K562 (cell line): Measurements from ENCODE around the gene QKI. TPM values are rescaled to one million over a fixed set of nuclear protein-coding genes. Genes with fewer than 3 reads are reported as not detected.

Experiments
- ATAC-seq: fragments of 200-7000 bp; cut with Tn5 transposase; 3 replicates; pipeline ENCODE4 v1.9.1; 2020; ENCODE audit warnings: moderate library complexity
- BruUV-seq: library from RNA; stranded (reverse); fragments of 400-500 nt; replicated peaks from 2 replicates; lab custom pipeline; 2021; lab: Mats Ljungman, UMichigan
- CTCF ChIA-PET: fragments of 300-600 bp; formaldehyde crosslinking; extraction: SDS; loops from one replicate; lab custom pipeline; 2021; ENCODE audit warnings: low intra/inter-chr PET ratio; lab: Yijun Ruan, JAX
- POLR2A ChIA-PET: fragments of 300-600, 350-650 bp; sonication (Branson Sonifier 250); formaldehyde crosslinking; extraction: SDS; loops from one replicate; lab custom pipeline; 2021; ENCODE audit warnings: antibody characterized with exemption, inconsistent platforms; lab: Yijun Ruan, JAX
- DNase-seq, 4 experiments: peaks; one replicate each; pipeline versions ENCODE4 v3.0.0 to v3.0.0-alpha.2; 2011 to 2018; ENCODE audit warnings: low spot score in 3 of 4, mixed read lengths in 3 of 4; ENCODE audit errors: extremely low read depth in 1 of 4
- FAIRE-seq: peaks from 2 replicates; lab custom pipeline; 2011; peaks lifted over from hg19 to GRCh38; lab: Jason Lieb, UNC
- H2AFZ ChIP-seq: 2 replicates; pipeline ENCODE4 v1.6.0; 2011; ENCODE audit warnings: low read depth, low read length, control low read depth, inconsistent platforms
- H3K27ac ChIP-seq: fragments of 200-600 bp; 3 replicates; pipeline ENCODE4 v1.8.0; 2011; ENCODE audit warnings: low read depth, mild to moderate bottlenecking, control low read depth, inconsistent platforms, low read length, moderate library complexity, mixed read lengths; ENCODE audit errors: extremely low read depth
- H3K27me3 ChIP-seq, 2 experiments: fragments of 300-600 bp in 1 of 2; 2 replicates in 1 of 2; 3 replicates in 1 of 2; pipeline versions ENCODE4 v1.6.0 to v1.8.0; 2011; ENCODE audit warnings: inconsistent platforms in 2 of 2, low read length in 2 of 2, mild to moderate bottlenecking in 1 of 2, mixed read lengths in 1 of 2, moderate library complexity in 1 of 2; ENCODE audit not compliant: control insufficient read depth in 2 of 2, insufficient read depth in 2 of 2
- H3K36me3 ChIP-seq: fragments of 300-600 bp; 3 replicates; pipeline ENCODE4 v1.8.0; 2011; ENCODE audit warnings: mild to moderate bottlenecking, low read length, inconsistent platforms; ENCODE audit not compliant: control insufficient read depth, insufficient read depth
- H3K4me1 ChIP-seq, 2 experiments: fragments of 200-600 bp in 1 of 2; replicated peaks in 1 of 2; 2 replicates in 1 of 2; 3 replicates in 1 of 2; pipeline versions ENCODE4 v1.5.1 to v1.8.0; 2011; ENCODE audit warnings: inconsistent platforms in 2 of 2, low read length in 2 of 2, mild to moderate bottlenecking in 1 of 2, mixed read lengths in 1 of 2, moderate library complexity in 1 of 2; ENCODE audit not compliant: control insufficient read depth in 2 of 2, insufficient read depth in 2 of 2
- H3K4me2 ChIP-seq: 2 replicates; pipeline ENCODE4 v1.6.1; 2011; ENCODE audit warnings: low read length, control low read depth, inconsistent platforms, mixed read lengths; ENCODE audit not compliant: insufficient read depth
- H3K4me3 ChIP-seq: fragments of 200-600 bp; sonication (generic), shearing (Covaris generic); 2 replicates; pipeline ENCODE4 v1.5.1; 2016; ENCODE audit warnings: control low read depth, inconsistent platforms
- H3K79me2 ChIP-seq: fragments of 200-600 bp; 3 replicates; pipeline ENCODE4 v1.8.0; 2011; ENCODE audit warnings: low read length, inconsistent platforms; ENCODE audit not compliant: control insufficient read depth, insufficient read depth
- H3K9ac ChIP-seq, 2 experiments: 2 replicates each; pipeline versions ENCODE4 v1.6.0 to v1.6.1; 2011; ENCODE audit warnings: low read depth in 2 of 2, low read length in 2 of 2, control low read depth in 1 of 2, inconsistent platforms in 1 of 2, mild to moderate bottlenecking in 1 of 2, mixed read lengths in 1 of 2; ENCODE audit not compliant: insufficient read depth in 1 of 2
- H3K9me1 ChIP-seq: one replicate; pipeline ENCODE4 v1.6.0; 2011; ENCODE audit warnings: inconsistent platforms, mild to moderate bottlenecking, low read length, moderate library complexity; ENCODE audit not compliant: control insufficient read depth, insufficient read depth
- H3K9me3 ChIP-seq: replicated peaks from 2 replicates; pipeline ENCODE4 v1.5.1; 2011; ENCODE audit warnings: low read depth, low read length, inconsistent platforms; ENCODE audit not compliant: control insufficient read depth, insufficient read depth
- H4K20me1 ChIP-seq: replicated peaks from 2 replicates; pipeline ENCODE4 v1.6.1; 2011; ENCODE audit warnings: low read length, inconsistent platforms, mixed read lengths; ENCODE audit not compliant: control insufficient read depth, insufficient read depth
- ATF3 ChIP-seq, 2 experiments: fragments of 450-650 bp in 1 of 2; sonication (generic) in 1 of 2; formaldehyde crosslinking in 1 of 2; IDR thresholded peaks in 1 of 2; conservative IDR thresholded peaks in 1 of 2; 2 replicates each; pipeline versions ENCODE4 v1.6.1 to v1.8.1; 2016 to 2023; ENCODE audit warnings: mild to moderate bottlenecking in 2 of 2, moderate library complexity in 2 of 2, inconsistent platforms in 1 of 2, missing genetic modification reagents in 1 of 2
- ATF4 ChIP-seq: fragments of 450-650 bp; formaldehyde crosslinking; IDR thresholded peaks from 2 replicates; pipeline ENCODE4 v1.4.0; 2022; ENCODE audit warnings: mild to moderate bottlenecking, moderate library complexity
- CEBPB ChIP-seq: fragments of 450-650 bp; IDR thresholded peaks from 2 replicates; pipeline ENCODE4 v1.6.1; 2016; ENCODE audit warnings: missing genetic modification characterization, missing compliant biosample characterization
- CEBPG ChIP-seq, 3 experiments: fragments of 200-800 bp in 1 of 3; sonication (Bioruptor generic) in 1 of 3; sonication (generic) in 1 of 3; formaldehyde crosslinking in 1 of 3; IDR thresholded peaks in 2 of 3; conservative IDR thresholded peaks in 1 of 3; 2 replicates each; pipeline versions ENCODE4 v1.6.1 to v1.8.0; 2016 to 2022; ENCODE audit warnings: missing compliant biosample characterization in 2 of 3, missing genetic modification characterization in 2 of 3, mild to moderate bottlenecking in 1 of 3, missing genetic modification reagents in 1 of 3
- FOSL1 ChIP-seq: fragments of 200-800 bp; sonication (Bioruptor generic); conservative IDR thresholded peaks from 2 replicates; pipeline ENCODE4 v1.6.1; 2016; ENCODE audit warnings: missing genetic modification characterization, missing compliant biosample characterization
- KDM2B ChIP-seq: fragments of 250-450 bp; sonication (Bioruptor Pico); IDR thresholded peaks from 2 replicates; pipeline ENCODE4 v1.8.0; 2021; ENCODE audit warnings: mild to moderate bottlenecking, moderate library complexity
- NRF1 ChIP-seq, 2 experiments: fragments of 450-650 bp; IDR thresholded peaks in 1 of 2; conservative IDR thresholded peaks in 1 of 2; 2 replicates each; pipeline ENCODE4 v1.6.1; 2014; ENCODE audit warnings: mild to moderate bottlenecking in 2 of 2
- SAFB2 ChIP-seq: fragments of 200-400 bp; formaldehyde crosslinking; IDR thresholded peaks from 2 replicates; pipeline ENCODE4 v1.6.1; 2018; ENCODE audit warnings: borderline replicate concordance, low read length, low read depth, moderate library complexity; ENCODE audit not compliant: severe bottlenecking
- SUPT5H ChIP-seq: fragments of 450-650 bp; IDR thresholded peaks from 2 replicates; pipeline ENCODE4 v1.6.1; 2016
- XRCC5 ChIP-seq: fragments of 200-400 bp; formaldehyde crosslinking; IDR thresholded peaks from 2 replicates; pipeline ENCODE4 v1.6.1; 2017; ENCODE audit warnings: low read depth, mild to moderate bottlenecking, low read length
- ZBED1 ChIP-seq: IDR thresholded peaks from 2 replicates; pipeline ENCODE4 v1.6.1; 2014
- ZNF696 ChIP-seq: fragments of 250-450 bp; sonication (Bioruptor Pico); conservative IDR thresholded peaks from 2 replicates; pipeline ENCODE4 v1.4.0; 2020; ENCODE audit warnings: mild to moderate bottlenecking, moderate library complexity
- WGBS: fragments of 100-300 bp; shearing (Covaris generic); methylation state at CpG from one replicate; pipeline ENCODE4 v1.1.6; 2016; ENCODE audit warnings: low coverage, mixed read lengths; ENCODE audit not compliant: insufficient coverage; ENCODE audit errors: missing lambda C conversion rate; 5-methylcytosine and 5-hydroxymethylcytosine counted together
- in situ Hi-C: fragments of 300-500 bp; cut with MboI; formaldehyde crosslinking; loops from 4 replicates; pipeline ENCODE4 v1.15.0; 2018; ENCODE audit warnings: inconsistent platforms, mixed read lengths
- intact Hi-C: fragments of 100-400 bp; cut with micrococcal nuclease; formaldehyde crosslinking; loops from 2 replicates; pipeline ENCODE4 v1.14.2; 2022
- polyA plus RNA-seq, 8 experiments: library from polyadenylated mRNA; depleted of rRNA in 4 of 8; stranded (reverse) in 5 of 8; unstranded in 3 of 8; fragments of >200 nt; fragmentation: Nextera tagmentation in 2 of 8; fragmentation: Illumina TruSeq in 1 of 8; extraction: Ambion mirVana in 2 of 8; extraction: Trizol in 1 of 8; gene quantifications; 2 replicates each; pipeline versions ENCODE4 v1.2.1 to v1.2.3, GENCODE V29; 2011 to 2014; ENCODE audit warnings: inconsistent platforms in 1 of 8, missing spikeins in 1 of 8
- total RNA-seq, 7 experiments: library from RNA; depleted of rRNA in 6 of 7; stranded (reverse); fragments of >200 nt in 6 of 7; fragmentation: Illumina TruSeq in 2 of 7; extraction: Trizol in 2 of 7; gene quantifications; 2 replicates each; pipeline versions ENCODE4 v1.2.1 to v1.2.3, GENCODE V29; 2011 to 2021; ENCODE audit warnings: low replicate concordance in 1 of 7
- TF ChIP-seq, protein P1 (sequence below): fragments of 250-450 bp; sonication (Bioruptor Pico); IDR thresholded peaks from 2 replicates; pipeline ENCODE4 v1.8.0; 2021; ENCODE audit warnings: mild to moderate bottlenecking, moderate library complexity
- TF ChIP-seq, protein P2 (sequence below), 2 experiments: fragments of 250-450 bp in 1 of 2; fragments of 450-650 bp in 1 of 2; sonication (Bioruptor Pico) in 1 of 2; IDR thresholded peaks; 2 replicates each; pipeline versions ENCODE4 v1.6.1 to v1.8.0; 2016 to 2021; ENCODE audit warnings: mild to moderate bottlenecking in 2 of 2, moderate library complexity in 2 of 2, missing compliant biosample characterization in 1 of 2, missing genetic modification characterization in 1 of 2
- TF ChIP-seq, protein P3 (sequence below): sonication (generic); formaldehyde crosslinking; IDR thresholded peaks from 2 replicates; pipeline ENCODE4 v1.5.0; 2020; ENCODE audit warnings: missing genetic modification reagents

Gene QKI
- total and polyA plus RNA-seq, 9 of the 15 experiments (the other 6 are each of a cell fraction or from before 2014, with no cell fraction given) = 20.4 to 215 (median 123) TPM

GRCh38 chr6:163580311-163581030 is 166.0 kb downstream of the QKI start:
- no peak overlapping the region for H2AFZ ChIP-seq
- no peak for FAIRE-seq
- no peak for TF ChIP-seq ZNF696 (CRISPR knock-in tag)
- TF ChIP-seq KDM2B (CRISPR knock-in tag) = no peak
- TF ChIP-seq CEBPB (tag) = 0 out of 2 replicates have a peak, but pooled peaks have one; percentile 24
- no peak for TF ChIP-seq FOSL1 (tag)
- TF ChIP-seq ATF3 (IDR thresholded peaks at IDR 0.05) = peak; percentile 71
- no peak for TF ChIP-seq ATF3 (CRISPR knock-in tag; conservative IDR thresholded peaks at IDR 0.05)
- 0 out of 2 replicates have a peak, but pooled peaks have one; percentile 24 for TF ChIP-seq SUPT5H
- TF ChIP-seq, protein P1, sequence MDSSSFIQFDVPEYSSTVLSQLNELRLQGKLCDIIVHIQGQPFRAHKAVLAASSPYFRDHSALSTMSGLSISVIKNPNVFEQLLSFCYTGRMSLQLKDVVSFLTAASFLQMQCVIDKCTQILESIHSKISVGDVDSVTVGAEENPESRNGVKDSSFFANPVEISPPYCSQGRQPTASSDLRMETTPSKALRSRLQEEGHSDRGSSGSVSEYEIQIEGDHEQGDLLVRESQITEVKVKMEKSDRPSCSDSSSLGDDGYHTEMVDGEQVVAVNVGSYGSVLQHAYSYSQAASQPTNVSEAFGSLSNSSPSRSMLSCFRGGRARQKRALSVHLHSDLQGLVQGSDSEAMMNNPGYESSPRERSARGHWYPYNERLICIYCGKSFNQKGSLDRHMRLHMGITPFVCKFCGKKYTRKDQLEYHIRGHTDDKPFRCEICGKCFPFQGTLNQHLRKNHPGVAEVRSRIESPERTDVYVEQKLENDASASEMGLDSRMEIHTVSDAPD (CRISPR knock-in tag) = no peak
- no peak for TF ChIP-seq ZBED1
- TF ChIP-seq CEBPG (CRISPR knock-in tag; IDR thresholded peaks at IDR 0.05) = no peak
- peak; percentile 33 to 68; a peak in 2 of 4 replicates for TF ChIP-seq CEBPG (tag; conservative IDR thresholded peaks at IDR 0.05 in 1 of 2, IDR thresholded peaks at IDR 0.05 in 1 of 2)
- TF ChIP-seq SAFB2 = no peak
- 0 out of 2 replicates have a peak, but pooled peaks have one; percentile 49 for TF ChIP-seq ATF4 (CRISPR knock-in tag)
- TF ChIP-seq, protein P2, sequence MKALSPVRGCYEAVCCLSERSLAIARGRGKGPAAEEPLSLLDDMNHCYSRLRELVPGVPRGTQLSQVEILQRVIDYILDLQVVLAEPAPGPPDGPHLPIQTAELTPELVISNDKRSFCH (CRISPR knock-in tag; IDR thresholded peaks at IDR 0.05) = no peak
- TF ChIP-seq, protein P2 (tag; IDR thresholded peaks at IDR 0.05) = no peak
- TF ChIP-seq, protein P3, sequence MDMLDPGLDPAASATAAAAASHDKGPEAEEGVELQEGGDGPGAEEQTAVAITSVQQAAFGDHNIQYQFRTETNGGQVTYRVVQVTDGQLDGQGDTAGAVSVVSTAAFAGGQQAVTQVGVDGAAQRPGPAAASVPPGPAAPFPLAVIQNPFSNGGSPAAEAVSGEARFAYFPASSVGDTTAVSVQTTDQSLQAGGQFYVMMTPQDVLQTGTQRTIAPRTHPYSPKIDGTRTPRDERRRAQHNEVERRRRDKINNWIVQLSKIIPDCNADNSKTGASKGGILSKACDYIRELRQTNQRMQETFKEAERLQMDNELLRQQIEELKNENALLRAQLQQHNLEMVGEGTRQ (CRISPR knock-in tag) = no peak
- no peak for TF ChIP-seq XRCC5
- TF ChIP-seq NRF1 (conservative IDR thresholded peaks at IDR 0.05 in 1 of 2, IDR thresholded peaks at IDR 0.05 in 1 of 2) = no peak

More at GRCh38 chr6:163580311-163581030, 166.0 kb downstream of the QKI start:
- POLR2A ChIA-PET = interaction anchor here (0.6 to 1.2 kb wide), 2 partner anchors 141 to 164 kb away, joined by 3 to 4 read pairs; no protein-coding TSS in a partner anchor
- no peak overlapping the region for H3K27ac ChIP-seq
- no peak overlapping the region; a peak in 1 of 4 replicates for H3K9ac ChIP-seq
- H3K36me3 ChIP-seq = peaks cover 7% of the 10 kb centered on the region; the same call in 2 of the 3 replicates
- 76% methylated on average over 8 of the region's 8 CpGs for WGBS
- intact Hi-C loops (loop anchor here (10.0 kb wide), 1 partner anchor 374 kb away; no protein-coding TSS in a partner anchor), in situ Hi-C loops (no loop called here)
- H4K20me1 ChIP-seq = no peaks in the 10 kb centered on the region
- DNase-seq (no peak), ATAC-seq (no peak)
- no TSS peak for BruUV-seq
- H3K4me3 ChIP-seq = no peak overlapping the region
- H3K4me1 ChIP-seq = peaks cover 8 to 34% of the 10 kb centered on the region in 2 experiments
- H3K79me2 ChIP-seq = no peaks in the 10 kb centered on the region
- CTCF ChIA-PET = no interaction called here
- H3K9me3 ChIP-seq = no peaks in the 10 kb centered on the region
- H3K27me3 ChIP-seq = no peaks in the 10 kb centered on the region
- H3K4me2 ChIP-seq = no peak overlapping the region
- no peaks in the 10 kb centered on the region for H3K9me1 ChIP-seq
